ENCODE results near the gene COX4I1.

- TF ChIP-seq CTCF (IDR thresholded peaks at IDR 0.05) = no peak
- TF ChIP-seq POLR2A (IDR thresholded peaks at IDR 0.05) = no peak
Measured at GRCh38 chr16:85835956-85836705, 36.6 kb downstream of the COX4I1 start.
